ENCODE data around the gene ARHGEF28.

Gene ARHGEF28

GRCh38 chr5:73979321-73979720 lies 353.3 kb downstream of the ARHGEF28 start:
- in situ Hi-C loops (cut with MboI; ENCODE audit: low sequenced_read_pairs, unreplicated experiment): no loop called here
- no peak for TF ChIP-seq CTCF (IDR thresholded peaks at IDR 0.05; ENCODE audit: borderline replicate concordance, control extremely low read depth, extremely low read depth, insufficient read depth, missing control alignments)
- DNase-seq (ENCODE audit: low spot score): no peak

- DNase-seq (ENCODE audit: low spot score): no peak
- in situ Hi-C loops (cut with MboI; ENCODE audit: low sequenced_read_pairs, unreplicated experiment): no loop called here
- TF ChIP-seq CTCF (IDR thresholded peaks at IDR 0.05; ENCODE audit: borderline replicate concordance, control extremely low read depth, extremely low read depth, insufficient read depth, missing control alignments): no peak
These were observed 355.7 kb downstream of the ARHGEF28 start for GRCh38 chr5:73981704-73982103.

GRCh38 chr5:73983644-73984043 lies 357.6 kb downstream of the ARHGEF28 start:
- TF ChIP-seq CTCF (IDR thresholded peaks at IDR 0.05; ENCODE audit: borderline replicate concordance, control extremely low read depth, extremely low read depth, insufficient read depth, missing control alignments): no peak
- in situ Hi-C loops (cut with MboI; ENCODE audit: low sequenced_read_pairs, unreplicated experiment): no loop called here
- no peak for DNase-seq (ENCODE audit: low spot score)

GRCh38 chr5:73985145-73985544 lies 359.1 kb downstream of the ARHGEF28 start:
- no peak for TF ChIP-seq CTCF (IDR thresholded peaks at IDR 0.05; ENCODE audit: borderline replicate concordance, control extremely low read depth, extremely low read depth, insufficient read depth, missing control alignments)
- in situ Hi-C loops (cut with MboI; ENCODE audit: low sequenced_read_pairs, unreplicated experiment): no loop called here
- DNase-seq (ENCODE audit: low spot score): no peak

GRCh38 chr5:73986729-73987128 lies 360.7 kb downstream of the ARHGEF28 start:
- no peak for TF ChIP-seq CTCF (IDR thresholded peaks at IDR 0.05; ENCODE audit: borderline replicate concordance, control extremely low read depth, extremely low read depth, insufficient read depth, missing control alignments)
- no peak for DNase-seq (ENCODE audit: low spot score)
- in situ Hi-C loops (cut with MboI; ENCODE audit: low sequenced_read_pairs, unreplicated experiment): no loop called here

- no peak for TF ChIP-seq CTCF (IDR thresholded peaks at IDR 0.05; ENCODE audit: borderline replicate concordance, control extremely low read depth, extremely low read depth, insufficient read depth, missing control alignments)
- no peak for DNase-seq (ENCODE audit: low spot score)
- in situ Hi-C loops (cut with MboI; ENCODE audit: low sequenced_read_pairs, unreplicated experiment): no loop called here
These were observed 361.9 kb downstream of the ARHGEF28 start for GRCh38 chr5:73987915-73988314.

- DNase-seq (ENCODE audit: low spot score): no peak
These were observed 364.0 kb downstream of the ARHGEF28 start for GRCh38 chr5:73989956-73990355.

More at GRCh38 chr5:73989956-73990355, 364.0 kb downstream of the ARHGEF28 start:
- in situ Hi-C loops (cut with MboI; ENCODE audit: low sequenced_read_pairs, unreplicated experiment): no loop called here
- TF ChIP-seq CTCF (IDR thresholded peaks at IDR 0.05; ENCODE audit: borderline replicate concordance, control extremely low read depth, extremely low read depth, insufficient read depth, missing control alignments): no peak
